Upper lobe of left lung (tissue), 4 donors: Measurements from ENCODE around the gene SMIM13.

Experiments used
- CTCF ChIP-seq, 6 experiments: fragments of 450-650 bp in 4 of 6; fragments of 200-600 bp in 2 of 6; sonication (generic) in 2 of 6; IDR thresholded peaks; one replicate each; pipeline ENCODE4 v1.5.1; 2016 to 2019; ENCODE audit warnings: antibody characterized with exemption in 6 of 6
- EP300 ChIP-seq, 4 donors: sonication (generic); formaldehyde crosslinking; IDR thresholded peaks; one replicate each; pipeline ENCODE4 v1.5.1; 2017; ENCODE audit warnings: antibody characterized with exemption in 4 of 4, control low read depth in 2 of 4
- POLR2A ChIP-seq, 4 donors: fragments of 450-650 bp; IDR thresholded peaks; one replicate each; pipeline ENCODE4 v1.5.1; 2016 to 2017; ENCODE audit warnings: antibody characterized with exemption in 4 of 4, mild to moderate bottlenecking in 2 of 4
- POLR2AphosphoS5 ChIP-seq, 2 donors: sonication (generic); formaldehyde crosslinking; IDR thresholded peaks; one replicate each; pipeline ENCODE4 v1.5.1; 2017; ENCODE audit warnings: antibody characterized with exemption in 2 of 2

- TF ChIP-seq CTCF (IDR thresholded peaks at IDR 0.05) (no peak), POLR2AphosphoS5 (IDR thresholded peaks at IDR 0.05) (no peak), POLR2A (IDR thresholded peaks at IDR 0.05) (no peak), EP300 (IDR thresholded peaks at IDR 0.05) (no peak)
Observed at GRCh38 chr6:11094941-11095340, 1.3 kb downstream of the SMIM13 start.
